ENCODE data around the gene NSF.
"Not testable (repeated sequence)": the region's sequence is repeated elsewhere in the genome, so short reads cannot be mapped to it uniquely, and the experiment has no call there.

NSF gene

GRCh38 chr17:46783031-46783593, 192.6 kb downstream of the NSF start:
- Mint-ChIP-seq H3K36me3 (no peaks in the 10 kb centered on the region), H3K4me1 (no peaks in the 10 kb centered on the region)
- ATAC-seq = no peak

GRCh38 chr17:46785696-46786095, 195.2 kb downstream of the NSF start:
- DNase-seq (ENCODE audit: low spot score in 2 of 2) (no peak), ATAC-seq (no peak)
- no peaks in the 10 kb centered on the region for H3K36me3 Mint-ChIP-seq
- H3K27ac Mint-ChIP-seq = peak overlapping the region; percentile 52
- no peak overlapping the region for H3K4me3 Mint-ChIP-seq
- no peaks in the 10 kb centered on the region for H3K9me3 Mint-ChIP-seq
- H3K4me1 Mint-ChIP-seq = no peaks in the 10 kb centered on the region

More at GRCh38 chr17:46783031-46783593, 192.6 kb downstream of the NSF start:
- H3K9me3 Mint-ChIP-seq = no peaks in the 10 kb centered on the region
- DNase-seq (ENCODE audit: low spot score in 2 of 2) = no peak
- no peak overlapping the region for H3K4me3 Mint-ChIP-seq
- H3K27ac Mint-ChIP-seq = no peak overlapping the region

GRCh38 chr17:46787478-46787877, 197.0 kb downstream of the NSF start:
- H3K9me3 Mint-ChIP-seq = no peaks in the 10 kb centered on the region
- H3K4me1 Mint-ChIP-seq = no peaks in the 10 kb centered on the region
- H3K4me3 Mint-ChIP-seq = no peak overlapping the region
- no peak overlapping the region for H3K27ac Mint-ChIP-seq
- no peaks in the 10 kb centered on the region for H3K36me3 Mint-ChIP-seq
- DNase-seq (ENCODE audit: low spot score in 2 of 2) = no peak
- no peak for ATAC-seq

- ATAC-seq (no peak), DNase-seq (ENCODE audit: low spot score in 2 of 2) (no peak)
- Mint-ChIP-seq H3K4me3 (no peak overlapping the region), H3K9me3 (no peaks in the 10 kb centered on the region), H3K36me3 (no peaks in the 10 kb centered on the region), H3K4me1 (no peaks in the 10 kb centered on the region), H3K27ac (no peak overlapping the region)
Observed at GRCh38 chr17:46788300-46788699, 197.8 kb downstream of the NSF start.

GRCh38 chr17:46788796-46789195, 198.3 kb downstream of the NSF start:
- H3K4me1 Mint-ChIP-seq = no peaks in the 10 kb centered on the region
- no peak overlapping the region for H3K27ac Mint-ChIP-seq
- ATAC-seq (no peak), DNase-seq (ENCODE audit: low spot score in 2 of 2) (no peak)
- H3K4me3 Mint-ChIP-seq = no peak overlapping the region
- H3K9me3 Mint-ChIP-seq = no peaks in the 10 kb centered on the region
- H3K36me3 Mint-ChIP-seq = no peaks in the 10 kb centered on the region

GRCh38 chr17:46789610-46790009, 199.1 kb downstream of the NSF start:
- no peaks in the 10 kb centered on the region for H3K4me1 Mint-ChIP-seq
- DNase-seq (ENCODE audit: low spot score in 2 of 2) = no peak
- H3K4me3 Mint-ChIP-seq = no peak overlapping the region
- no peak for ATAC-seq
- no peaks in the 10 kb centered on the region for H3K9me3 Mint-ChIP-seq
- no peak overlapping the region for H3K27ac Mint-ChIP-seq
- H3K36me3 Mint-ChIP-seq = no peaks in the 10 kb centered on the region

GRCh38 chr17:46790216-46790615, 199.7 kb downstream of the NSF start:
- Mint-ChIP-seq H3K4me3 (no peak overlapping the region), H3K4me1 (no peaks in the 10 kb centered on the region), H3K36me3 (no peaks in the 10 kb centered on the region), H3K27ac (peak overlapping the region; percentile 23), H3K9me3 (no peaks in the 10 kb centered on the region)
- no peak for DNase-seq (ENCODE audit: low spot score in 2 of 2)
- ATAC-seq = no peak

GRCh38 chr17:46791531-46791930, 201.1 kb downstream of the NSF start:
- H3K27ac Mint-ChIP-seq = no peak overlapping the region
- H3K36me3 Mint-ChIP-seq = no peaks in the 10 kb centered on the region
- DNase-seq (ENCODE audit: low spot score in 2 of 2) (no peak), ATAC-seq (no peak)
- no peak overlapping the region for H3K4me3 Mint-ChIP-seq
- H3K9me3 Mint-ChIP-seq = no peaks in the 10 kb centered on the region
- no peaks in the 10 kb centered on the region for H3K4me1 Mint-ChIP-seq

- Mint-ChIP-seq H3K27ac (no peak overlapping the region), H3K9me3 (no peaks in the 10 kb centered on the region), H3K36me3 (no peaks in the 10 kb centered on the region), H3K4me3 (no peak overlapping the region), H3K4me1 (no peaks in the 10 kb centered on the region)
- DNase-seq (ENCODE audit: low spot score in 2 of 2) = no peak
- ATAC-seq = no peak
Observed at GRCh38 chr17:46792071-46792470, 201.6 kb downstream of the NSF start.

- not testable (repeated sequence) for H3K36me3 Mint-ChIP-seq; H3K9me3 Mint-ChIP-seq; DNase-seq (ENCODE audit: low spot score in 2 of 2); H3K27ac Mint-ChIP-seq; ATAC-seq; H3K4me3 Mint-ChIP-seq; H3K4me1 Mint-ChIP-seq
Observed at GRCh38 chr17:46793023-46793422, 202.6 kb downstream of the NSF start.

- Mint-ChIP-seq H3K27ac (no peak overlapping the region), H3K4me3 (no peak overlapping the region), H3K36me3 (no peaks in the 10 kb centered on the region), H3K4me1 (no peaks in the 10 kb centered on the region), H3K9me3 (no peaks in the 10 kb centered on the region)
- DNase-seq (ENCODE audit: low spot score in 2 of 2) = no peak
- no peak for ATAC-seq
Observed at GRCh38 chr17:46793541-46793940, 203.1 kb downstream of the NSF start.

- H3K9me3 Mint-ChIP-seq = no peaks in the 10 kb centered on the region
- DNase-seq (ENCODE audit: low spot score in 2 of 2) = no peak
- no peaks in the 10 kb centered on the region for H3K36me3 Mint-ChIP-seq
- H3K27ac Mint-ChIP-seq = no peak overlapping the region
- H3K4me3 Mint-ChIP-seq = no peak overlapping the region
- ATAC-seq = peak; percentile 19
- H3K4me1 Mint-ChIP-seq = no peaks in the 10 kb centered on the region
Observed at GRCh38 chr17:46794318-46794717, 203.8 kb downstream of the NSF start.

GRCh38 chr17:46795379-46795952, 205.0 kb downstream of the NSF start:
- Mint-ChIP-seq H3K9me3 (no peaks in the 10 kb centered on the region), H3K36me3 (no peaks in the 10 kb centered on the region), H3K4me1 (no peaks in the 10 kb centered on the region), H3K27ac (no peak overlapping the region), H3K4me3 (no peak overlapping the region)
- DNase-seq (ENCODE audit: low spot score in 2 of 2) (no peak), ATAC-seq (peak; percentile 12)

GRCh38 chr17:46796084-46796483, 205.6 kb downstream of the NSF start:
- no peak overlapping the region for H3K4me3 Mint-ChIP-seq
- no peaks in the 10 kb centered on the region for H3K4me1 Mint-ChIP-seq
- ATAC-seq (no peak), DNase-seq (ENCODE audit: low spot score in 2 of 2) (no peak)
- H3K36me3 Mint-ChIP-seq = no peaks in the 10 kb centered on the region
- H3K27ac Mint-ChIP-seq = no peak overlapping the region
- no peaks in the 10 kb centered on the region for H3K9me3 Mint-ChIP-seq

GRCh38 chr17:46796524-46796923, 206.1 kb downstream of the NSF start:
- no peaks in the 10 kb centered on the region for H3K36me3 Mint-ChIP-seq
- no peak for ATAC-seq
- no peaks in the 10 kb centered on the region for H3K4me1 Mint-ChIP-seq
- no peak overlapping the region for H3K27ac Mint-ChIP-seq
- DNase-seq (ENCODE audit: low spot score in 2 of 2) = no peak
- H3K9me3 Mint-ChIP-seq = no peaks in the 10 kb centered on the region
- no peak overlapping the region for H3K4me3 Mint-ChIP-seq

GRCh38 chr17:46796956-46797530, 206.6 kb downstream of the NSF start:
- H3K27ac Mint-ChIP-seq = no peak overlapping the region
- ATAC-seq = no peak

More at GRCh38 chr17:46796956-46797530, 206.6 kb downstream of the NSF start:
- Mint-ChIP-seq H3K9me3 (no peaks in the 10 kb centered on the region), H3K4me3 (no peak overlapping the region), H3K4me1 (no peaks in the 10 kb centered on the region), H3K36me3 (no peaks in the 10 kb centered on the region)
- DNase-seq (ENCODE audit: low spot score in 2 of 2) = no peak
